Cardiac fibroblast (primary cell): ENCODE results near the gene SIRT3.

Experiments used
- DNase-seq, 2 donors: peaks; one replicate each; pipeline versions ENCODE4 v3.0.0 to v3.0.0-alpha.2; 2010; ENCODE audit warnings: low read depth in 2 of 2
- H3K4me3 ChIP-seq, 2 donors: replicated peaks in 1 of 2; 1 replicate in 1 of 2; 2 replicates in 1 of 2; pipeline ENCODE4 v1.5.1; 2011; ENCODE audit warnings: low read depth in 2 of 2, low read length in 2 of 2, mild to moderate bottlenecking in 2 of 2, moderate library complexity in 1 of 2
- TF ChIP-seq, protein P1 (sequence below): IDR thresholded peaks from one replicate; pipeline ENCODE4 v1.5.1; 2011; ENCODE audit warnings: low read depth, mild to moderate bottlenecking, low read length, inconsistent platforms

SIRT3 gene

DNA sequence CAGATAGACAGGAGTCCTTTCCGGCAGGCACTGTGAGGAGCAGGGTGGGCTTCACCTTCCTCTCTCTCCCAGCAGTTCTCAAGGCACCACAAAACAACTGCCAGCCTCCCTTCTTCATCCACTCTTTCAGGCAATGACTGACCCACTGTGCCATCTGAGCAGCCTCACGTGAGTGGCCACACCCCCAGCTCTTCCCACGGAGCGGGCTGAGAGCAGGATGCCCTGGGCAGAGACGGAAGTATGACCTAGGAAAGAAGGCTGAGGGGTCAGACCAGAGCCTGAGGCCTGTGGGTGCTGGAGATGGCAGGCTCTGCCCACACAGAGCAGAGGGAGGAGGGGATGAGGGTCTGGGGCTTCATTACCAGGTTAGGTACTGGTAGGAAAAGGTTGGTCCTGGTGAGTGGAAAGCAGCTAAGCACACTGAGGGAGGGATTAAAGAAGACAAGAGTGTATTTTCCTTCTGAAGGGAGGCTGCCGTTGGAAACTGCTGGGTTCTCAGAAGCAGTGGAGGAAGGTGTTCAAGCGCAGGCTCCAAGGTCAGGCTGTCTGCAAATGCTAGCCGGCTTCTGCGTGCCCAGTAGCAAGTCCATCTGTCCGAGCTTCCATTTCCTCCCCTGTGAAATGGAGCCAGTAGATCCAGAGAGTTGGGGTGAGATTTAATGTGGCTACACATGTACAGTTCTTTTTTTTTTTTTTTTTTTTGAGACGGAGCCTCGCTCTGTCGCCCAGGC, 46.7 kb upstream of the SIRT3 start:
- no peak overlapping the region for H3K4me3 ChIP-seq
- TF ChIP-seq, protein P1, sequence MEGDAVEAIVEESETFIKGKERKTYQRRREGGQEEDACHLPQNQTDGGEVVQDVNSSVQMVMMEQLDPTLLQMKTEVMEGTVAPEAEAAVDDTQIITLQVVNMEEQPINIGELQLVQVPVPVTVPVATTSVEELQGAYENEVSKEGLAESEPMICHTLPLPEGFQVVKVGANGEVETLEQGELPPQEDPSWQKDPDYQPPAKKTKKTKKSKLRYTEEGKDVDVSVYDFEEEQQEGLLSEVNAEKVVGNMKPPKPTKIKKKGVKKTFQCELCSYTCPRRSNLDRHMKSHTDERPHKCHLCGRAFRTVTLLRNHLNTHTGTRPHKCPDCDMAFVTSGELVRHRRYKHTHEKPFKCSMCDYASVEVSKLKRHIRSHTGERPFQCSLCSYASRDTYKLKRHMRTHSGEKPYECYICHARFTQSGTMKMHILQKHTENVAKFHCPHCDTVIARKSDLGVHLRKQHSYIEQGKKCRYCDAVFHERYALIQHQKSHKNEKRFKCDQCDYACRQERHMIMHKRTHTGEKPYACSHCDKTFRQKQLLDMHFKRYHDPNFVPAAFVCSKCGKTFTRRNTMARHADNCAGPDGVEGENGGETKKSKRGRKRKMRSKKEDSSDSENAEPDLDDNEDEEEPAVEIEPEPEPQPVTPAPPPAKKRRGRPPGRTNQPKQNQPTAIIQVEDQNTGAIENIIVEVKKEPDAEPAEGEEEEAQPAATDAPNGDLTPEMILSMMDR = no peak
- no peak for DNase-seq

DNA sequence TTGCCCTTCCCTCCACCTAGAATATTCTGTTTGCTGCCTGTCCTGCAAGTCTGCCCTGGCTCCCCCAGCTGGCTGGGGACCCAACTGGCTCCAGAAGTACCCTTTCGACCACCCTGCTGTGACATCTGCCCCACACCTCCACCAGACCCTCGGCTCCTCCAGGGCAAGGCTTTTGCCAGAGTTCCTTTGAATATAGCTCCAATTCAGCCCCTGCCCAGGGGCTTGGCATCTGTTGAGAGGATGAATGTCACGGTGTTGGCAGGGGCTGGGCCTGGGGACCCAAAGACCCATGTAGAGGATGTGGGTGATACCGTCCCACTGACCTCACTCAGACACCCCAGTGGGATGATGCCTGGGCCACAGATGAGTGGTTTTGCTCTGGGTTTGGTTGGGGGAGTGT, 46.0 kb upstream of the SIRT3 start:
- H3K4me3 ChIP-seq = no peak overlapping the region
- no peak for DNase-seq

DNA sequence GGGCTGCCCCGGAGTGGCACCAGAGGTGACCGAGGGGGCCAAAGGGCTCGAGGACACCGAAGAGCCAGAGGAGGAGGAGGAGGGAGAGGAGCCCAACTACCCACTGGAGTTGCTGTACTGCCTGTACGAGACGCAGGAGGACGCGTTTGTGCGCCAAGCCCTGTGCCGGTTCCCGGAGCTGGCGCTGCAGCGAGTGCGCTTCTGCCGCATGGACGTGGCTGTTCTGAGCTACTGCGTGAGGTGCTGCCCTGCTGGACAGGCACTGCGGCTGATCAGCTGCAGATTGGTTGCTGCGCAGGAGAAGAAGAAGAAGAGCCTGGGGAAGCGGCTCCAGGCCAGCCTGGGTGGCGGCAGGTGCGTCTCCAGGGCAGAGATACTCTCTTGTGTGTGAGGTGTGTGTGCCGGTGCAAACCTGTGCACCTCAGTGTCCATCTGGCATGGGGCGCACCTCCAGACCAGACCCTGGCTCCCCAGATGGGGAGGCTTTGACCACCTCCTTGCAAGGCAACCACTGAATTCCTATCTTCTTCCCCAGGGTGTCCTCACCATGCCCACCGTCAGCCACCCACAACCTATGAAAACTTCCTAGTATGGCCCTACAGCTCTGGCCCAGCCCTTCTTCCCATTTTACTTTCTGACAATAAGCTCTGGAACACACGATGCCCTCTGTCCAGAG, 45.5 kb upstream of the SIRT3 start:
- TF ChIP-seq, protein P1 = no peak
- no peak overlapping the region for H3K4me3 ChIP-seq
- no peak for DNase-seq

More for the DNA sequence above, 46.0 kb upstream of the SIRT3 start:
- TF ChIP-seq, protein P1 = no peak

DNA sequence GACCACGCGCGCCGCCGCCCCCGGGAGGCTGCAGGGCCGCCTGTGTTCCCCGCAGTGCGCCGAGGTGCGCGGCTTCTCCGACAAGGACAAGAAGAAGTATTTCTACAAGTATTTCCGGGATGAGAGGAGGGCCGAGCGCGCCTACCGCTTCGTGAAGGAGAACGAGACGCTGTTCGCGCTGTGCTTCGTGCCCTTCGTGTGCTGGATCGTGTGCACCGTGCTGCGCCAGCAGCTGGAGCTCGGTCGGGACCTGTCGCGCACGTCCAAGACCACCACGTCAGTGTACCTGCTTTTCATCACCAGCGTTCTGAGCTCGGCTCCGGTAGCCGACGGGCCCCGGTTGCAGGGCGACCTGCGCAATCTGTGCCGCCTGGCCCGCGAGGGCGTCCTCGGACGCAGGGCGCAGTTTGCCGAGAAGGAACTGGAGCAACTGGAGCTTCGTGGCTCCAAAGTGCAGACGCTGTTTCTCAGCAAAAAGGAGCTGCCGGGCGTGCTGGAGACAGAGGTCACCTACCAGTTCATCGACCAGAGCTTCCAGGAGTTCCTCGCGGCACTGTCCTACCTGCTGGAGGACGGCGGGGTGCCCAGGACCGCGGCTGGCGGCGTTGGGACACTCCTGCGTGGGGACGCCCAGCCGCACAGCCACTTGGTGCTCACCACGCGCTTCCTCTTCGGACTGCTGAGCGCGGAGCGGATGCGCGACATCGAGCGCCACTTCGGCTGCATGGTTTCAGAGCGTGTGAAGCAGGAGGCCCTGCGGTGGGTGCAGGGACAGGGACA, 44.8 kb upstream of the SIRT3 start:
- TF ChIP-seq, protein P1 = no peak
- DNase-seq = no peak
- no peak overlapping the region for H3K4me3 ChIP-seq

DNA sequence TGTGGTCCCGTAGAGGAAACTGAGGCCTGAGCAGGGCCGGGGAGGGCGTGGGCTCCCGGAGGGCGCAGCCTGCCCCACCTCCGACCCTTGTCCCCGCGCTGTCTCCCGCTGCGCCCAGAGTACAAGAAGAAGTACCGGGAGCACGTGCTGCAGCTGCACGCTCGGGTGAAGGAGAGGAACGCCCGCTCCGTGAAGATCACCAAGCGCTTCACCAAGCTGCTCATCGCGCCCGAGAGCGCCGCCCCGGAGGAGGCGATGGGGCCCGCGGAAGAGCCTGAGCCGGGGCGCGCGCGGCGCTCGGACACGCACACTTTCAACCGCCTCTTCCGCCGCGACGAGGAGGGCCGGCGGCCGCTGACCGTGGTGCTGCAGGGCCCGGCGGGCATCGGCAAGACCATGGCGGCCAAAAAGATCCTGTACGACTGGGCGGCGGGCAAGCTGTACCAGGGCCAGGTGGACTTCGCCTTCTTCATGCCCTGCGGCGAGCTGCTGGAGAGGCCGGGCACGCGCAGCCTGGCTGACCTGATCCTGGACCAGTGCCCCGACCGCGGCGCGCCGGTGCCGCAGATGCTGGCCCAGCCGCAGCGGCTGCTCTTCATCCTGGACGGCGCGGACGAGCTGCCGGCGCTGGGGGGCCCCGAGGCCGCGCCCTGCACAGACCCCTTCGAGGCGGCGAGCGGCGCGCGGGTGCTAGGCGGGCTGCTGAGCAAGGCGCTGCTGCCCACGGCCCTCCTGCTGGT, 44.0 kb upstream of the SIRT3 start:
- DNase-seq = peak; percentile 40 to 42
- TF ChIP-seq, protein P1 = no peak
- no peak overlapping the region for H3K4me3 ChIP-seq
